GM18868 (cell line): ENCODE measurements around the gene MVK.

Experiments
- ATAC-seq: cut with Tn5 transposase; IDR thresholded peaks from one replicate; pipeline ENCODE4 v1.9.1; 2021; ENCODE audit warnings: mild to moderate bottlenecking, moderate library complexity; ENCODE audit not compliant: unreplicated experiment

The MVK gene

DNA sequence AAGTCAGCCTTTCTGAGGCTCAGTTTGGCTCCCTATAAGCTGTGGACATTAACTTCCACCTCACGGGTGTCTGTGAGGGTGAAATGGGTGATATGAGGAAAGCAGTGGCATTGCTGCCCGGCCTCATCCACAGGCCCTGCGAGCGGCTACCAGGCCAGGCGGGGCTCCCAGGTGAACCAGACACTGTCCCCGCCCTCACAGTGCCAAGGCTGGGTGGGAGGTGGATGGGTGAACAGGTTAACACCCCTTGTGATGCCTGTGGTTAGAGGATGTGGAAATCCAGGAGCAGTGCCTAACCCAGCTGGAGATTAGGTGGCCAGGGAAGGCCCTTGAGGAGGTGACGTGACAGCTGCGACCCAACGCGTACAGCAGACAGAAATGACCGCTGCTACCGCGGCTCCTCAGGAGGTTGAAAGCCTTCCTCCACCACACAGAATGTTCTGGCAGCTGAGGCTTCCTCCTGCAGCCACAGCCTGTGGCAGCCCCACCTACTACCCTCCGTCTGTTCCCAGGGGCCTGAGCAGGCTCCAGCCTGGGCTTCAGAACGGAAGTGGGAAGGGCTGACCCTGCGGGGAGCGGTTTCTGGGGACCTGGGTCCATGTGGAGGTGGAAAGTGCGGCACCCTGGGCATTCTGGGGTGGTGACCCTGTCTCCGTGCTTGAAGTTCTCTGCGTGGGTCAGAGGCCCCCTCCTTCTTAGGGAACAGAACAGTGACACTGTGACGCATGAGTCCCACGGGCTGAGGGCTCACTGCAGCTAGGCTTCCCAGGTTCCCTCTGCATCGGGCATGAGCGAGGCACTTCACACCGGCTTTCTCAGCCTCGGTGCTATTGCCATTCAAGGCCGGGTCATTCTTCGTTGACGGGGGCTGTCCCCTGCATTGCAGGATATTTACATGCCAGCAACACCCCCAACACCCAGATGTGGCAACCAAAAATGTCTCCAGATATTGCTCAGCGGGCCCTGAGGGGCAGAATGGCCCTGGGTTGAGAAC is 10.0 kb upstream of the MVK start:
- ATAC-seq = no peak

DNA sequence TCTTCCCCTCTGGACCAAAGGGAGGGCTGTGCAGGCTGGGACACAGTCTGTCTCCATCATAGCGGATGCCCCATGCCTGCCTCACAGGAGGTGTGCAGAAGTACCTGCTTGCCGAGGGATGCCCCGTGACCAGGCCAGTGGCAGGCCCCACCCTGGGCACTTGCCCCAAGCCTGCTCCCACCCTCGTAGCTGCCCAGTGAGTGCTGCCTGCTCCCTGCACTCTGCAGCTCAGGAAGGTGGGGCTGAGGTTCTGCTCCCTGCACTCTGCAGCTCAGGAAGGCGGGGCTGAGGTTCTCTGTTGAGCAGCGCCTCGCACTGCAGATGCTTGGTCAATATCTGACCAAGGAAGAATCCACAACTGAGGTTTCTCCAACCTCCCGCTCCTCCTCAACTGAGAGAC is 7.2 kb upstream of the MVK start:
- no peak for ATAC-seq

- ATAC-seq = no peak
Observed at GRCh38 chr12:109567296-109567695, 6.3 kb upstream of the MVK start.

- ATAC-seq = no peak
Observed at GRCh38 chr12:109567967-109568366, 5.6 kb upstream of the MVK start.

- ATAC-seq = no peak
Observed at GRCh38 chr12:109568486-109568885, 5.1 kb upstream of the MVK start.

DNA sequence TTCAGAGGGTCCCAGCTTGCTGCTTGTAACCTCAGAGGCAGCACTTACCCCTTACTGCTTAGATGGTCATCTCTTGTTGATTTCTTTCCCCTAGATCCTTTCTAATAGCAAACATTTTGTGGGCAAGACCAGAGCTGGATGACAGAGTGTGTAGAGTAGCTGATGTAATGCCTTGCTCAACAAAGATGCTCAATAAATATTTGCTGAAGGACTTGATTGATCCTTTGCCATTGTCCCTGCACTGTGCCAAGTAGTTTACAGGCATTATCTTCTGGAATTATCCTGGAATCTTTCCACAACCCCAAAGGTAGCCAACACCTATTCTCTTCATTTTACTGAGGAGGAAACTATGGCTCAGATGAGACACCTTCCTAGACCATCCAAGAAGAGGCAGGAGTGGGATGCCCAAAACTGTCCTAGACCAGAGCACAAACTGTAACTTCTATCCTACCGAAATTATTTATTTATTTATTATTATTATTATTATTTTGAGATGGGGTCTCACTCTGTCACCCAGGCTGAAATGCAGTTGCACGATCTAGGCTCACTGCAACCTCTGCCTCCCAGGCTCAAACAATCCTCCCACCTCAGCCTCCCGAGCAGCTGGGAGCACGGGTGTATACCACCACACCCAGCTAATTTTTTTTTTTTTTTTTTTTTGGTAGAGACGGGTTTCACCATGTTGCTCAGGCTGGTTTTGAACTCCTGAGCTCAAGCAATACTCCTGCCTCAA is 1.7 kb upstream of the MVK start:
- no peak for ATAC-seq

- ATAC-seq = no peak
Observed at GRCh38 chr12:109572506-109572845, 1.1 kb upstream of the MVK start.

GRCh38 chr12:109573914-109574244 is 285 bp downstream of the MVK start:
- ATAC-seq = no peak

DNA sequence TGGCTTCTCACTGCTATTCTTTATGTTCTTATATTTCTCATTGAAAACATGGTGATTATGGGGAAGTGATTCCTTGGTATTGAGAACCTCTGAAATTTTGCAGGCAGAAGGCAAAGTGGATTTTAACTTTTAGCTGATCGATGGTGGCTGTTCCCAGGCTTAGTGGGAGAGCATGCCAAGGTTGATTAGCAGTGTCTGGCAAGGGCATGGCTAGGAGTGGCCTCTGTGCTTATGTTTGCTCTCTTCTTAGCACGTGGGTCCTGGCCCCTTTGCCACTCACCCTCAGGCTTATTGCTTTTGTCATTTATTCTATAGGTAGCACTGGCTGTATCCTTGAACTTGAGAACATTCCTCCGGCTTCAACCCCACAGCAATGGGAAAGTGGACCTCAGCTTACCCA is 2.1 kb downstream of the MVK start:
- no peak for ATAC-seq

DNA sequence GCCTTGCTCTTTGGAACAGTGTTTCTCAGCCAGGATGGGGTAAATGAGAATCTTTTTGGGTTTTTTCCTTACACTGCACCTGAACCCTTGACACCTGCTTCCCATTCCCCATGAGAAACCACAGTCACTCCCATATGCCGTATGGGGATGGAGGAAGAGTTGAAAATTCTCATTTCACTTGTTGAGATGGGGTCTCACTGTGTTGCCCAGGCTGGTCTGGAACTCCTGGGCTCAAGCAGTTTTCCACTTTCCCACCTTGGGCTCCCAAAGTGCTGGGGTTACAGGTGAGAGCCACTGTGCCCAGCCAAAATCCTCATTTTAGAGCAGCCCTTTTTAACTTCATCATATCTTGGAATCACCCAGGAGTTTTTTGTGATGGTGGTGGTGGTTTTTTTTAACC is 3.7 kb downstream of the MVK start:
- ATAC-seq = no peak

DNA sequence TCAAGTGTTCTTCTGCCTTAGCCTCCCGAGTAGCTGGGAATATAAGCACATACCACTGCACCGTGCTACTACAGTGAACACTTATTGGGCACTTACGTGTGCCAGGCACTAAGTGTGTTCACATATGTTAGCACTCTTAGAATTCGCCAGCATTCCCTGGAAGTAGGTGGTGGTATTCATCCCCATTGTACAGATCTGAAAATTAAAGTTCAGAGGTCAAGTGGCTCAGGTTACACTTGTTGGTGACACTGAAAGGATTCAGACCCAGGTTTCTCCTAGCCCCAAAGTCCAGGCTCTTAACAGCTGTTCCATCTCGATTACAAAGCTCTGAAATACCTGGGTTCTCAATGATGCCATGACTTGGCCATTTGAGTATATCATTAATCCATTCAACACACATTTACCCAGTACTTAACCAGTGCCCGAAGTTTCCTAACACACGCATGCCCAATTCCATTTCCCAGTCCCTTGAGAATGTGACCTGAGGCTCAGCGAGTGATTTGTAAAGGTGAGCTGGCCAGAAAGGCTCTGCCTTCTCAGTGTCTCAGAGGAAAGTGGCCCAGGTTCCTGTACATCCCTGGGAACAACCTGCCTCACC is 4.8 kb downstream of the MVK start:
- ATAC-seq = no peak

GRCh38 chr12:109579639-109580038 is 6.0 kb downstream of the MVK start:
- no peak for ATAC-seq

- no peak for ATAC-seq
Observed at GRCh38 chr12:109580272-109580671, 6.7 kb downstream of the MVK start.

DNA sequence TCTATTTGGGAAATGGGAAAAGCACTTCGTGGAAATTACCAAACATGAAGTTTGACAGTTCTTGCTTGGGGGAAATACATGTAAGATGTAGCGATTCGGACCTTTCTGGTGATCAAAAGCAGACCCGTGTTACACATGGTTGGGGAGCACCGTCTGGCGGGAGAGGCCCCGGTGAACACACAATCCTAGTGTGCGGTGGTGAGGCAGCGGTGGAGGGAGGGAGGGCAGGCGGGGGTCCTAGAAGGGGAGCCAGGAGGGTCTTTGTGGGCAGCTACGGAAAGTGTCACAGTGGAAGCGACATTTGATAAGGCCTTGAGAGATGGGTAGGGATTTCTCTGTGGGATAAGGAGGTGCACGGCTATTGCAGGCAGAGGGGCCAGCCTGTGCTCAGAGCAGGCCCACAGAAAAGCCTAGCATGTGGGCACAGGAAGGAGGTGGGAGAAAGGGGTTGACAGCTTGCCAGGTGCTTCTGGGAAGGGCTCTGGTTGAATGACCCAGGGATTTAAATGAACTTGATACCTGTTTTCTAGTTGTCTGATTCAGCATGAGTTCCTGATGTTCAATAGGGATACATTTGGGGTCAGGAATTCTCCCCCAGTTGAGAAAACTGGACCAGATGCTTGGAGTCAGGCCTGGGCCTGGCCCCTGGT is 7.2 kb downstream of the MVK start:
- no peak for ATAC-seq

DNA sequence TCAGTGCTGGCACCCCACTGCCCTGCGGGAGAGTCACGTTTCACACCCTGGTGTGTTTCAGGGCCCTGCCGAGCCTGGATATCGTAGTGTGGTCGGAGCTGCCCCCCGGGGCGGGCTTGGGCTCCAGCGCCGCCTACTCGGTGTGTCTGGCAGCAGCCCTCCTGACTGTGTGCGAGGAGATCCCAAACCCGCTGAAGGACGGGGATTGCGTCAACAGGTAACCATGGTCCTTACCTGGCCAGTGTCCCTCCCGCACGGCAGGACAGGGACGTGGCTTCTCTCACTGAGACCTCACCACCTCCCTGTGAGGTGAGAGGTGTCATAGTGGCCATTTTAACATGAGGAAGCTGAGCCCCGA is 7.7 kb downstream of the MVK start:
- no peak for ATAC-seq

- no peak for ATAC-seq
Observed at GRCh38 chr12:109581856-109582255, 8.3 kb downstream of the MVK start.

GRCh38 chr12:109582636-109583035 is 9.0 kb downstream of the MVK start:
- no peak for ATAC-seq

DNA sequence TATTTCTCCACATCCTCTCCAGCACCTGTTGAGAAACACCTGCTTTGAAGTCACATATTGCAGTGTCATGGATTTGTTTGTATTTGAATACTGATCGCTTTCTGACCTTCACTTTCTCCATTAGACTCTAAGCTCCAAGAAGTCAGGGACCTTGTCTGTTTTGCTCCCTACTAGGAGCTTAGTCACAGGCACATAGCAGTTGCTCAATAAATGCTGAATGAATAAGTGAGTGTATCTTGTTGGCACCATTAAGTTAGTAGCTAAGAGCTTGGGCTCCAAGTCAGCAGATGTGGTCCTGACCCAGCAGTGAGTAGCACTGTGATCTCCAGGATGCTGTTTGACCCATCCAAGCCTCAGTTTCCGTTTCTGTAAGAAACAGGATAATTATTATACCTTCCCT is 10.1 kb downstream of the MVK start:
- no peak for ATAC-seq

DNA sequence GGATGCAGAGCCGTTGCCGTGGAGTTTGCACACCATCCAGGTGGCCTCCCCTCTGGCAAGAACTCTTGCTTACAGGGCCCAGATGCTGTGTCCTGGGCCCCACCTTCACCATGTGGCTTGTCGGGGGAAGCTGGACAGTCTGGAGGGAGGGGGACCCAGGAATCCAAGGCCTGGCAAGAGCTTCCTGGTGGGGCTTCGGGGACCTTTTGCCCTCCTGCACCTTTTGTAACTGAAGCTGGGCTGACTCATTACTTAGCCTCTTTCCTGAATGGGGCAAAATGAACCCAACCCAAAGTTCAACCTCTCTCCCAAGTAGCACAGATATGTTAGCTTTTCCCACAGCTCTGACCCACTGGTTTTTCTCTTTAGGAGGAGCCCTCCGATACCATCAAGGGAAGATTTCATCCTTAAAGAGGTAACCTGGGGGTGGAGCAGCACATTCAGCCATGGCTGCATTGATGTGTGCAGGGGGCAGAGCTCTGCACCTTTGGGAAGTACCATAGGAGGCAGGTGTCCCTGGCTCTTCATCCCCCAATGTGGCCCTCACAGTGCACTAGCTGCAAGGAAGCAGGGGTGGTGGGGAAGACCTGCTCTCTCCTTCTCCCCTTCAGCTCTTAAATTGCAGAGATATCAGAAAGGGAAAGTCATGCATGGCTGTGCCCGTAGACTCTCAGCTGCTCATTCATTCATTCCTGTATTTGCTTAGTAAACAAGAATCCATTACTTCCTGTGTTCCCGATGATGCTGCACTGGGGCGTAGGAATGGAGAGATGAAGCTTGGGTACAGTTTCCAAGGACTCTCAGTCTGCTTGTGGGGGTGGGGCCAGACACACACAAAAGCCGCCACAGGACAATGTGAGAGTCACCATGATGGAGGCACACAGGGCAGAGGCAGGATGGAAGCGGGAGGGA is 13.0 kb downstream of the MVK start:
- no peak for ATAC-seq

- no peak for ATAC-seq
Observed at GRCh38 chr12:109587921-109588320, 14.3 kb downstream of the MVK start.
